Neural crest cell (in vitro differentiated cells): ENCODE results near the gene PWWP3B. TPM values are rescaled to one million over a fixed set of nuclear protein-coding genes. Genes with fewer than 3 reads are reported as not detected.

Source experiments
- DNase-seq: peaks from one replicate; pipeline ENCODE4 v3.0.0; 2021; ENCODE audit warnings: low read depth, mixed read lengths, low spot score
- H3K27ac Mint-ChIP-seq: one replicate; pipeline ENCODE4 v1.8.0; 2021; ENCODE audit warnings: mild to moderate bottlenecking, mixed read lengths; ENCODE audit not compliant: unreplicated experiment
- H3K27me3 Mint-ChIP-seq: 2 replicates; pipeline ENCODE4 v1.8.0; 2021; ENCODE audit warnings: low read depth, mild to moderate bottlenecking, mixed read lengths
- H3K36me3 Mint-ChIP-seq: 2 replicates; pipeline ENCODE4 v1.8.0; 2021; ENCODE audit warnings: low read depth, mild to moderate bottlenecking, mixed read lengths
- H3K4me1 Mint-ChIP-seq: 2 replicates; pipeline ENCODE4 v1.8.0; 2021; ENCODE audit warnings: mixed read lengths
- H3K4me3 Mint-ChIP-seq: one replicate; pipeline ENCODE4 v1.8.0; 2021; ENCODE audit warnings: mild to moderate bottlenecking, mixed read lengths
- H3K9me3 Mint-ChIP-seq: 2 replicates; pipeline ENCODE4 v1.8.0; 2021; ENCODE audit warnings: mixed read lengths
- CTCF ChIP-seq: fragments of 200-600 bp; sonication (generic); conservative IDR thresholded peaks from 2 replicates; pipeline ENCODE4 v1.5.0; 2021; ENCODE audit warnings: antibody characterized with exemption, mild to moderate bottlenecking
- long read RNA-seq: library from polyadenylated mRNA; unstranded; transcript quantifications from one replicate; pipeline ENCODE4 v2.0.0, GENCODE V29; 2020
- total RNA-seq: library from RNA; stranded (reverse); gene quantifications from 2 replicates; pipeline ENCODE4 v1.2.1, GENCODE V29; 2021

Gene PWWP3B
- 1.0 and 1.1 TPM in 2 replicates for total RNA-seq
- long read RNA-seq, full-length matches to known transcripts, result 1 of 2 reads
- long read RNA-seq, partial matches to known transcripts, result 1 of 2 reads
- long read RNA-seq, other reads (novel, unspliced or antisense), result 0 of 2 reads

DNA sequence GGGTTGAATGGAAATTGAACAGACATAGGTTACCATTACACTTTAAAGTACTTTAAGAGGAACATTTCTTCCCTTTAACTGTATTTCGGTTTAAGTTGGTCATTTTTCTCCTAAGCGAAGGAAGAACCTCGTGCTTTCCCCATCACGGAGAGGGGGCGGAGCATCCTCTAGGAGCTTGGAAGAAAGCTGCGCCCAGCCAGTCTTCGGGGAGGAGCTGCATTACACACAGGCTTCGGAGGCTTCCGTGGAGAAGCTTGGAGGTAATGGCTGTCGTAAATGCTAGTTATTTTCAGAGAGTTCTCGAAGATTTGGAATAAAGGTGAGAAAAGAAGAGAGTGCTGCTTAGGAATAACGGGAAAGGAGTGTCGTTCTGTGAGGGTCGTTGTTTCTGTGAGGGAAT, at the start of gene PWWP3B:
PWWP3B (plus strand) TSS at position 199 of the 400 bp plus-strand sequence. CDS start 37,128 bp downstream, outside the sequence.
- H3K4me1 Mint-ChIP-seq, result peaks cover 5% of the 10 kb centered on the region
- H3K36me3 Mint-ChIP-seq, result no peaks in the 10 kb centered on the region
- H3K9me3 Mint-ChIP-seq, result no peaks in the 10 kb centered on the region
- H3K27me3 Mint-ChIP-seq, result peaks cover 4% of the 10 kb centered on the region
- H3K27ac Mint-ChIP-seq, result no peak within 1 kb of the TSS
- H3K4me3 Mint-ChIP-seq, result peak within 1 kb of the TSS; percentile 72
- no peak for TF ChIP-seq CTCF
- DNase-seq, result peak; percentile 21

DNA sequence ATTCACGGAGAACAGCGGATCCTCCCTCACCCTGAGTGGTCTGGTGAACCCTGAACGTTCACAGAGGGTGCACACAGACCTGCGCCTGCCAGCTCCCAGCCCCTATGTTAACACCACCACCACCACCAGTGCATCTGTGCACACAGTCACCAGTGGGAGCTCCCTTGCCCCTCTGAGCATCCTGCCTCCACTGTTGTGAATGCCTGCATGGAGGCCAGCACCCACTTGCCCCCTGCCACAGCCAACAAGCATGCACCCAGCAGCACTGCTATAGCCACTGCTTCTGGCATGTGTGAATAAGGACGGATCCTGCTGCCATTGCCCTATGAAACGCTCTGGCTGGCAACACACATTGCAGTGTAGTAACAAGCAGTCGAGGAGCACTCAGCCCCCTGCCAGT, 29.1 kb upstream of the PWWP3B start:
- H3K27ac Mint-ChIP-seq, result no peak overlapping the region
- peaks cover 3% of the 10 kb centered on the region for H3K27me3 Mint-ChIP-seq
- no peak for DNase-seq
- no peak for TF ChIP-seq CTCF
- H3K9me3 Mint-ChIP-seq, result peaks cover 22% of the 10 kb centered on the region
- H3K36me3 Mint-ChIP-seq, result no peaks in the 10 kb centered on the region
- no peak overlapping the region for H3K4me3 Mint-ChIP-seq
- H3K4me1 Mint-ChIP-seq, result no peaks in the 10 kb centered on the region

DNA sequence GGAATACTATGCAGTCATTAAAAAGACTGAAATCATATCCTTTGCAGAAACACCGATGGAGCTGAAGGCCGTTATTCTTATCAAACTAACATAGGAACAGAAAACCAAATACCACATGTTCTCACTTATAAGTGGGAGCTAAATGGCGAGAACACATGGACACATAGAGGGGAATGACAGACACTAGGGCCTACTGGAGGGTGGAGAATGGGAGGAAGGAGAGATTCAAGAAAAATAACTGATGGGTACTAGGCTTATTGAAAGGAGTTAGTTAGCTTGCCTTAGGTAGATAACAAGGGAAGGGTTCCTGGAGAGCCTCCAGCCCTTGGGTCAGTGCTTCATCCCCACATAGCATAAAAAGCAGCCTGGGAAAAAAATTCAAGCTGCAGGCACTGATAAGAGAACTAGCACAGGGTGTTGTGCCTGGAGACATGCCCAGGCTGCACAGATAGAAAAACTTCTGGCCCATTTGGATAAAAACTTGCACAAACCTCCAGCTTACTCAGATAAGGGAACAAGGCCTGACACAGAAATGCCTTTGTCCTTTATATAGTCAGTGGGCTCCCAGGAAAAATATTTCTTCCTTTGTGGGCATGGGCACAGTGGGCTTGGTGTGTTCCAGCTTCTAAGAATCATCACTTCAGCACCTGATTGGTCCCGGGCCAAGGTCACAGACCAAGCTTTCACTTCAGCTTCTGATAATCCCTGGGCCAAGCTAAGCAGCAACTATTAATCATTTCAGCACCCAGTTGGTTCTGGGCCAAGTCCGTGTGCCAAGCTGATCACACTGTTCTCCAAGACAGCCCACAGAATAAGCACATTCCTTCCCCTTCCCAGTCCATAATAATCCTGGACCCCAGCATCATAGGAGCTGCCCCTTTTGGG, 23.1 kb upstream of the PWWP3B start:
- peaks cover 3% of the 10 kb centered on the region for H3K27me3 Mint-ChIP-seq
- H3K9me3 Mint-ChIP-seq, result peaks cover 22% of the 10 kb centered on the region
- H3K4me3 Mint-ChIP-seq, result no peak overlapping the region
- H3K27ac Mint-ChIP-seq, result no peak overlapping the region
- TF ChIP-seq CTCF, result no peak
- DNase-seq, result no peak
- peaks cover 3% of the 10 kb centered on the region for H3K36me3 Mint-ChIP-seq
- H3K4me1 Mint-ChIP-seq, result no peaks in the 10 kb centered on the region

GRCh38 chrX:106150701-106151100, 17.4 kb upstream of the PWWP3B start:
- Mint-ChIP-seq H3K4me3 (no peak overlapping the region), H3K36me3 (no peaks in the 10 kb centered on the region), H3K27ac (no peak overlapping the region), H3K27me3 (peaks cover 7% of the 10 kb centered on the region), H3K9me3 (peaks cover 7% of the 10 kb centered on the region), H3K4me1 (no peaks in the 10 kb centered on the region)
- no peak for TF ChIP-seq CTCF
- DNase-seq, result no peak

DNA sequence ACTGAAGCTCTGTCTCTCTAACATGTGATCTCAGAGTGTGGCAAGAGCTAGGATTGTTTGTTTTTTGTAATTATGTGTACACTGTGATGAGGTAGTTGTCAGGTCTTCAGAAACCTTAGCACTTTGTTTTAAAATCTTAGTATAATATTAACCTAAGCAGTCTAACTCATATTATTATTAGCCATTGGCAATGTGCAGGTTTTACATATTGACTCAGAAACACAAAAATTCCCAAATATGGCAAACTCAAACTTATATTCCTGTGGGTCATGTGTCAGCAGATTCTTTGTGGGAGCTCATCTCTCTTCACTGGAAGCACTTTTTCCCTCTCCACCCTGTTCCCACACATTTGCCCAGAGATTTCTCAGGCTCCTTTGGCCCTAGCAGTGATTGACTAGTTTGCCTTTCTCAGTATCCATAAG, 8.2 kb upstream of the PWWP3B start:
- no peaks in the 10 kb centered on the region for H3K4me1 Mint-ChIP-seq
- H3K27me3 Mint-ChIP-seq, result peaks cover 3% of the 10 kb centered on the region
- no peak for DNase-seq
- TF ChIP-seq CTCF, result no peak
- no peak overlapping the region for H3K4me3 Mint-ChIP-seq
- H3K36me3 Mint-ChIP-seq, result no peaks in the 10 kb centered on the region
- no peak overlapping the region for H3K27ac Mint-ChIP-seq
- H3K9me3 Mint-ChIP-seq, result no peaks in the 10 kb centered on the region
